Body of pancreas (tissue), 4 donors: ENCODE results near the gene BICRAL.

Experiments used
- CTCF ChIP-seq, 7 experiments: fragments of 450-650 bp in 4 of 7; fragments of 200-600 bp in 3 of 7; sonication (generic) in 3 of 7; IDR thresholded peaks; one replicate each; pipeline ENCODE4 v1.5.1; 2016 to 2019; ENCODE audit warnings: antibody characterized with exemption in 7 of 7
- POLR2A ChIP-seq, 3 donors: fragments of 450-650 bp; IDR thresholded peaks; one replicate each; pipeline ENCODE4 v1.6.1; 2016; ENCODE audit warnings: antibody characterized with exemption in 3 of 3, mild to moderate bottlenecking in 2 of 3

- TF ChIP-seq CTCF (IDR thresholded peaks at IDR 0.05) (no peak), POLR2A (IDR thresholded peaks at IDR 0.05) (no peak)
Observed at GRCh38 chr6:42791706-42792320, 10.0 kb downstream of the BICRAL start.
